ENCODE results near the gene LRRC7. TPM values are rescaled to one million over a fixed set of nuclear protein-coding genes. Genes with fewer than 3 reads are reported as not detected.

LRRC7 gene
- total RNA-seq, 1 donor from 2014 or later = 0.29 TPM

- intact Hi-C loops (cut with micrococcal nuclease) = no loop called here
These were observed 596.6 kb downstream of the LRRC7 start for GRCh38 chr1:70164350-70164749.

GRCh38 chr1:70168283-70168682 is 600.6 kb downstream of the LRRC7 start:
- intact Hi-C loops (cut with micrococcal nuclease) = no loop called here

- intact Hi-C loops (cut with micrococcal nuclease) = no loop called here
These were observed 601.5 kb downstream of the LRRC7 start for GRCh38 chr1:70169018-70169839.

GRCh38 chr1:70171512-70171911 is 603.8 kb downstream of the LRRC7 start:
- intact Hi-C loops (cut with micrococcal nuclease) = no loop called here

All from T-helper 1 cell treated with Interleukin-12 subunit alpha and Interleukin-12 subunit beta and Interleukin-4 antibody, amounts not matched to agents 30 ng/mL and 1 ng/mL, for 36 hours (primary cell).